Retinal pigment epithelial cell (primary cell): ENCODE results near the gene EHF.
A peak's percentile ranks its signal among the peaks of the same experiment; 100 is the strongest.

Source experiments
- DNase-seq: peaks from one replicate; pipeline ENCODE4 v3.0.0-alpha.2; 2010; ENCODE audit warnings: low read depth
- H3K4me3 ChIP-seq: 2 replicates; pipeline ENCODE4 v1.5.1; 2011; ENCODE audit warnings: mild to moderate bottlenecking, low read length, control low read depth, moderate library complexity
- TF ChIP-seq, protein P1 (sequence below): conservative IDR thresholded peaks from 2 replicates; pipeline ENCODE4 v1.5.1; 2011; ENCODE audit warnings: low read depth, low read length, control low read depth, inconsistent platforms

EHF gene

DNA sequence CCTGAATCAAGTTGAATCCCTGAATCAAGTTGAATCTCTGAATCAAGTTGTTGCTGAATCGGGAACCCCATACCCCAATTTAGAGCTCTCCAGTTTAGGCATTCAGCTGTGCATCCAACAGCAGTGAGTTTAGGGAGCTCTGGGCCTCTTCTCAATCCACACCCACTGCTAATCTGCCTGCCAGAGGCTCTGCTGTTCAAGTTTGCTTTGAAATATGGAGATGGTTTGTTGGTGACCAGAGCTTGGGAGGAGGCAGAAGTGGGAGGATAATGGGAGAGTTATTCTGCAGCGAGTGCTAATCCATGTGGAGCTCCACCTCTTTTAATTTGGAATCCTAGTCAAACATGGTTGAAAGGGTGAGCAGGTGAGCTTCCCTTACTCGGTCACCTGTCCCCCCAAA, 22.4 kb downstream of the EHF start:
- DNase-seq, result no peak
- TF ChIP-seq, protein P1, sequence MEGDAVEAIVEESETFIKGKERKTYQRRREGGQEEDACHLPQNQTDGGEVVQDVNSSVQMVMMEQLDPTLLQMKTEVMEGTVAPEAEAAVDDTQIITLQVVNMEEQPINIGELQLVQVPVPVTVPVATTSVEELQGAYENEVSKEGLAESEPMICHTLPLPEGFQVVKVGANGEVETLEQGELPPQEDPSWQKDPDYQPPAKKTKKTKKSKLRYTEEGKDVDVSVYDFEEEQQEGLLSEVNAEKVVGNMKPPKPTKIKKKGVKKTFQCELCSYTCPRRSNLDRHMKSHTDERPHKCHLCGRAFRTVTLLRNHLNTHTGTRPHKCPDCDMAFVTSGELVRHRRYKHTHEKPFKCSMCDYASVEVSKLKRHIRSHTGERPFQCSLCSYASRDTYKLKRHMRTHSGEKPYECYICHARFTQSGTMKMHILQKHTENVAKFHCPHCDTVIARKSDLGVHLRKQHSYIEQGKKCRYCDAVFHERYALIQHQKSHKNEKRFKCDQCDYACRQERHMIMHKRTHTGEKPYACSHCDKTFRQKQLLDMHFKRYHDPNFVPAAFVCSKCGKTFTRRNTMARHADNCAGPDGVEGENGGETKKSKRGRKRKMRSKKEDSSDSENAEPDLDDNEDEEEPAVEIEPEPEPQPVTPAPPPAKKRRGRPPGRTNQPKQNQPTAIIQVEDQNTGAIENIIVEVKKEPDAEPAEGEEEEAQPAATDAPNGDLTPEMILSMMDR, result no peak
- no peak overlapping the region for H3K4me3 ChIP-seq

- H3K4me3 ChIP-seq, result no peak overlapping the region
- TF ChIP-seq, protein P1, result no peak
- no peak for DNase-seq
These were observed 23.0 kb downstream of the EHF start for GRCh38 chr11:34643846-34644245.

DNA sequence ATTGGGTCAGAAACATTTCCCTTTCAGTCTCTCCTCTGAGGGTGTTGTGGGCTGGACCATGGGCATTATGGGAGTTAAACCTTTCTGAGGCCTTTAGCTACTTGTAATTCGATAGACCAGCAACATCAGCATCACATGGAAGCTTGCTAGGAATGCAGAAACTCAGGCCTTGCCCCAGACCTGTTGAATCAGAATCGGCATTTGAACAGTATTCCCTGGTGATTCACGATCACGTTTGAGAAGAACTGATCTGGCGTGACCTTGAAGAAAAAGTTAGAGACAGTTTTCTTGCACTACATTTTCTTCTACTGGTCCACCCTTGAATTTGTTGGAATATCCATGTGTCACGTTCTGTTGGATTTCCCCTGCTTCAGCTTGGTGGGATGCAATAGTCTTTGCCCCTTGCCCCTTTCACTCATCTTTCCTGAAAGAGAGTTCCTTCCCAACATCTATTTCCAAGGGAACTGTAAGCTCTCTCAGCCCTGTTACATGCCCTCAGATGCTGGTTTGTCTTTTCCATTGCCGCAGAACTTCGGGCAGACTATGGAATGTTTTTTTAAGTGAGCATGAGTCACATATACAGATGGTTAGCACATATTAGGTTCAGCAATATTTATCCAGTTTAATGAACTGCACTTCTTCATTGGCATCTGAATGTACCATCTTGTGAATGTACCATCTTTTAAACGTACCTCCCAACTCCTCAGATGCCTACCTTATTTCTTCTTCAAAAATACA, 23.9 kb downstream of the EHF start:
- TF ChIP-seq, protein P1, result no peak
- H3K4me3 ChIP-seq, result no peak overlapping the region
- DNase-seq, result no peak

DNA sequence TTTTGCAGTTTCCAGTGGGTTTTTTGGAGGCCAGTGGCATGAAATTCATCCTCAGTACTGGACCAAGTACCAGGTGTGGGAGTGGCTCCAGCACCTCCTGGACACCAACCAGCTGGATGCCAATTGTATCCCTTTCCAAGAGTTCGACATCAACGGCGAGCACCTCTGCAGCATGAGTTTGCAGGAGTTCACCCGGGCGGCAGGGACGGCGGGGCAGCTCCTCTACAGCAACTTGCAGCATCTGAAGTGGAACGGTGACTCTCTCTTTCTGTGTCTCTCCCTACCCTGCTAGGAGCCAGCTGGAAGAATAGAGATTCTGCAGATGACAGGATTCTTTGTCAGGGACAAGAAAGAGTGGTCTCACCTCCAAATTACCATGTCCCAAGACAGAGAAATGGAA, 25.5 kb downstream of the EHF start:
- no peak for DNase-seq
- TF ChIP-seq, protein P1, result peak; percentile 4
- H3K4me3 ChIP-seq, result no peak overlapping the region

- no peak for DNase-seq
- H3K4me3 ChIP-seq, result no peak overlapping the region
- TF ChIP-seq, protein P1, result no peak
These were observed 26.2 kb downstream of the EHF start for GRCh38 chr11:34647131-34647530.

GRCh38 chr11:34647532-34647931, 26.6 kb downstream of the EHF start:
- TF ChIP-seq, protein P1, result no peak

GRCh38 chr11:34648036-34648435, 27.1 kb downstream of the EHF start:
- no peak overlapping the region for H3K4me3 ChIP-seq
- TF ChIP-seq, protein P1, result no peak
- no peak for DNase-seq

More at GRCh38 chr11:34647532-34647931, 26.6 kb downstream of the EHF start:
- no peak for DNase-seq
- H3K4me3 ChIP-seq, result no peak overlapping the region
